H1 (cell line): ENCODE measurements around the gene NDUFA3. TPM values are rescaled to one million over a fixed set of nuclear protein-coding genes. Genes with fewer than 3 reads are reported as not detected.

Source experiments
- CTCF ChIA-PET: fragments of 300-600 bp; sonication (Branson Sonifier 250); formaldehyde crosslinking; loops from one replicate; lab custom pipeline; 2021; ENCODE audit not compliant: partially characterized antibody; lab: Charles Lee
- POLR2A ChIA-PET: fragments of 300-600 bp; sonication (Branson Sonifier 250); formaldehyde crosslinking; loops from one replicate; lab custom pipeline; 2021; ENCODE audit warnings: inconsistent platforms; ENCODE audit not compliant: partially characterized antibody; lab: Charles Lee
- DNase-seq, 2 experiments: peaks; one replicate each; pipeline versions ENCODE4 v3.0.0 to v3.0.0-alpha.2; 2010 to 2022; ENCODE audit warnings: low spot score in 2 of 2, low read depth in 1 of 2, mixed read lengths in 1 of 2
- FAIRE-seq: peaks from 2 replicates; lab custom pipeline; 2011; peaks lifted over from hg19 to GRCh38; lab: Jason Lieb, UNC
- H2AFZ ChIP-seq: 2 replicates; pipeline ENCODE4 v1.8.1; 2012; ENCODE audit warnings: low read length, inconsistent platforms
- H2AK5ac ChIP-seq: 2 replicates; pipeline ENCODE4 v1.6.1; 2013; ENCODE audit warnings: low read depth, low read length
- H2BK120ac ChIP-seq: replicated peaks from 2 replicates; pipeline ENCODE3; 2013; ENCODE audit warnings: low read depth, low read length, inconsistent platforms
- H2BK12ac ChIP-seq: 2 replicates; pipeline ENCODE4 v1.6.1; 2013; ENCODE audit warnings: low read depth, low read length
- H2BK15ac ChIP-seq: 2 replicates; pipeline ENCODE4 v1.6.1; 2013; ENCODE audit warnings: low read length
- H2BK20ac ChIP-seq: 2 replicates; pipeline ENCODE4 v1.6.1; 2013; ENCODE audit warnings: low read length
- H2BK5ac ChIP-seq: 2 replicates; pipeline ENCODE4 v1.6.1; 2013; ENCODE audit warnings: low read depth, low read length
- H3K14ac ChIP-seq: 2 replicates; pipeline ENCODE4 v1.6.1; 2013; ENCODE audit warnings: inconsistent platforms; ENCODE audit not compliant: insufficient read length
- H3K18ac ChIP-seq: 2 replicates; pipeline ENCODE4 v1.6.1; 2013; ENCODE audit warnings: low read length; ENCODE audit errors: extremely low read depth
- H3K23ac ChIP-seq: 2 replicates; pipeline ENCODE4 v1.6.1; 2013; ENCODE audit warnings: inconsistent platforms; ENCODE audit not compliant: insufficient read length
- H3K23me2 ChIP-seq: 2 replicates; pipeline ENCODE4 v1.6.1; 2013; ENCODE audit warnings: low read depth, low read length
- H3K27ac ChIP-seq: 2 replicates; pipeline ENCODE4 v1.6.1; 2011; ENCODE audit warnings: low read depth, low read length, inconsistent platforms
- H3K27me3 ChIP-seq, 4 experiments: replicated peaks in 1 of 4; 1 replicate in 1 of 4; 2 replicates in 3 of 4; pipeline versions ENCODE4 v1.6.1 to v1.8.1; 2011 to 2013; ENCODE audit warnings: low read length in 3 of 4, mild to moderate bottlenecking in 3 of 4, inconsistent platforms in 2 of 4, mixed read lengths in 2 of 4, moderate library complexity in 1 of 4; ENCODE audit not compliant: control insufficient read depth in 3 of 4, insufficient read depth in 3 of 4; ENCODE audit errors: extremely low read depth in 1 of 4
- H3K36me3 ChIP-seq, 4 experiments: 2 replicates each; pipeline versions ENCODE4 v1.6.1 to v1.8.1; 2011 to 2013; ENCODE audit warnings: mild to moderate bottlenecking in 4 of 4, low read length in 3 of 4, moderate library complexity in 2 of 4, control low read depth in 1 of 4, inconsistent platforms in 1 of 4; ENCODE audit not compliant: insufficient read depth in 4 of 4, control insufficient read depth in 2 of 4
- H3K4ac ChIP-seq: replicated peaks from 2 replicates; pipeline ENCODE3; 2013; ENCODE audit warnings: low read length, low read depth, mixed read lengths, inconsistent platforms; ENCODE audit not compliant: insufficient read length
- H3K4me1 ChIP-seq, 4 experiments: replicated peaks in 1 of 4; 1 replicate in 1 of 4; 2 replicates in 3 of 4; pipeline versions ENCODE4 v1.6.1 to v1.8.1; 2011 to 2013; ENCODE audit warnings: low read length in 3 of 4, inconsistent platforms in 2 of 4, mixed read lengths in 1 of 4; ENCODE audit not compliant: insufficient read depth in 4 of 4, control insufficient read depth in 3 of 4
- H3K4me2 ChIP-seq, 2 experiments: 2 replicates each; pipeline versions ENCODE4 v1.6.1 to v1.8.1; 2011 to 2013; ENCODE audit warnings: low read depth in 2 of 2, low read length in 2 of 2, control low read depth in 1 of 2, inconsistent platforms in 1 of 2, mild to moderate bottlenecking in 1 of 2; ENCODE audit not compliant: insufficient read depth in 1 of 2
- H3K4me3 ChIP-seq, 4 experiments: fragments of 200-600, 300-600 bp in 1 of 4; sonication (generic), shearing (Covaris generic), sonication (Bioruptor Twin) in 1 of 4; 2 replicates each; pipeline versions ENCODE4 v1.5.1 to v1.8.1; 2011 to 2016; ENCODE audit warnings: low read length in 4 of 4, low read depth in 3 of 4, control low read depth in 2 of 4, inconsistent platforms in 2 of 4, mild to moderate bottlenecking in 2 of 4, mixed read lengths in 1 of 4, moderate library complexity in 1 of 4; ENCODE audit not compliant: insufficient read depth in 2 of 4; ENCODE audit errors: extremely low read depth in 1 of 4
- H3K56ac ChIP-seq: replicated peaks from 2 replicates; pipeline ENCODE3; 2013; ENCODE audit warnings: low read depth, mild to moderate bottlenecking, mixed read lengths, low read length, inconsistent platforms; ENCODE audit not compliant: insufficient read length
- H3K79me1 ChIP-seq: 2 replicates; pipeline ENCODE4 v1.6.1; 2013; ENCODE audit warnings: low read depth, low read length, control low read depth
- H3K79me2 ChIP-seq, 2 experiments: 2 replicates each; pipeline versions ENCODE4 v1.6.1 to v1.8.1; 2012 to 2013; ENCODE audit warnings: low read length in 2 of 2, mild to moderate bottlenecking in 2 of 2, inconsistent platforms in 1 of 2; ENCODE audit not compliant: insufficient read depth in 2 of 2, control insufficient read depth in 1 of 2
- H3K9ac ChIP-seq, 4 experiments: replicated peaks in 1 of 4; 1 replicate in 1 of 4; 2 replicates in 3 of 4; pipeline versions ENCODE4 v1.6.1 to v1.8.1; 2011 to 2013; ENCODE audit warnings: low read depth in 3 of 4, low read length in 3 of 4, control low read depth in 2 of 4, mild to moderate bottlenecking in 2 of 4, moderate library complexity in 2 of 4, inconsistent platforms in 1 of 4; ENCODE audit errors: extremely low read depth in 1 of 4
- H3K9me3 ChIP-seq, 2 experiments: 2 replicates each; pipeline versions ENCODE4 v1.6.1 to v1.8.1; 2012 to 2013; ENCODE audit warnings: mild to moderate bottlenecking in 2 of 2, moderate library complexity in 2 of 2, control low read depth in 1 of 2, inconsistent platforms in 1 of 2, low read depth in 1 of 2, low read length in 1 of 2, mixed read lengths in 1 of 2; ENCODE audit not compliant: insufficient read depth in 2 of 2
- H4K20me1 ChIP-seq, 2 experiments: replicated peaks in 1 of 2; 2 replicates each; pipeline versions ENCODE3 to v1.8.1; 2011 to 2013; ENCODE audit warnings: inconsistent platforms in 2 of 2, low read length in 2 of 2, mild to moderate bottlenecking in 1 of 2; ENCODE audit not compliant: insufficient read depth in 2 of 2, control insufficient read depth in 1 of 2
- H4K5ac ChIP-seq: 2 replicates; pipeline ENCODE4 v1.6.1; 2013; ENCODE audit warnings: low read length, low read depth, mixed read lengths, inconsistent platforms; ENCODE audit not compliant: insufficient read length
- H4K8ac ChIP-seq: 2 replicates; pipeline ENCODE4 v1.8.0; 2013; ENCODE audit warnings: mild to moderate bottlenecking, moderate library complexity, low read length, inconsistent platforms; ENCODE audit not compliant: insufficient read depth; ENCODE audit errors: extremely low read depth
- H4K91ac ChIP-seq: replicated peaks from 2 replicates; pipeline ENCODE3; 2013; ENCODE audit warnings: low read length, mixed read lengths, inconsistent platforms; ENCODE audit not compliant: insufficient read length
- BRCA1 ChIP-seq: IDR thresholded peaks from 2 replicates; pipeline ENCODE4 v1.6.1; 2012; ENCODE audit warnings: low read depth, low read length, improper control_type of control experiment
- WGBS, 2 experiments: shearing (Covaris generic) in 1 of 2; methylation state at CpG; one replicate each; pipeline versions ENCODE4 v1.1.6 to v1.1.7; 2013 to 2015; ENCODE audit warnings: low lambda C conversion rate in 2 of 2, mixed read lengths in 2 of 2, inconsistent platforms in 1 of 2, low coverage in 1 of 2, missing lambda C conversion rate in 1 of 2; ENCODE audit not compliant: insufficient replicate concordance in 2 of 2, insufficient coverage in 1 of 2, insufficient read length in 1 of 2; ENCODE audit errors: extremely low coverage in 1 of 2, missing lambda C conversion rate in 1 of 2; 5-methylcytosine and 5-hydroxymethylcytosine counted together
- polyA plus RNA-seq, 7 experiments: library from polyadenylated mRNA; depleted of rRNA in 3 of 7; stranded (reverse) in 5 of 7; unstranded in 2 of 7; fragments of >200 nt in 5 of 7; fragments of 200-250 nt in 2 of 7; gene quantifications; 1 replicate in 5 of 7; 2 replicates in 1 of 7; 4 replicates in 1 of 7; pipeline versions ENCODE4 v1.2.1 to v1.2.3, GENCODE V29; 2011 to 2013; ENCODE audit warnings: missing spikeins in 2 of 7, mixed read lengths in 2 of 7
- total RNA-seq: library from RNA; stranded (reverse); fragmentation: NEBNext Ultra II Directional; extraction: Animal tissue kit (Norgen Biotek cat#: 25700); gene quantifications from 2 replicates; pipeline ENCODE4 v1.2.1, GENCODE V29; 2021

NDUFA3 gene
- total and polyA plus RNA-seq, 2 of the 8 experiments (the other 6 are each of a cell fraction or from before 2014, with no cell fraction given) = 175 to 208 TPM

- Histone ChIP-seq H2BK120ac (no peak overlapping the region), H3K4me1 (no peaks in the 10 kb centered on the region), H3K23me2 (no peaks in the 10 kb centered on the region), H4K20me1 (peaks cover 0 to 10% of the 10 kb centered on the region in 2 experiments), H2BK12ac (no peak overlapping the region), H2BK15ac (no peak overlapping the region), H3K4me2 (no peak overlapping the region), H3K14ac (no peak overlapping the region), H3K4me3 (no peak overlapping the region), H3K9ac (no peak overlapping the region), H3K9me3 (no peaks in the 10 kb centered on the region), H3K79me1 (peaks cover 3% of the 10 kb centered on the region; the same call in 1 of the 2 replicates), H3K56ac (no peak overlapping the region), H3K4ac (no peak overlapping the region), H3K36me3 (peaks cover 22 to 75% (median 50%) of the 10 kb centered on the region in 4 experiments), H3K27me3 (no peaks in the 10 kb centered on the region), H4K5ac (no peak overlapping the region), H2BK20ac (no peak overlapping the region), H3K79me2 (no peaks in the 10 kb centered on the region), H3K18ac (no peak overlapping the region), H4K91ac (no peak overlapping the region), H4K8ac (no peak overlapping the region), H2AFZ (no peak overlapping the region), H3K23ac (no peak overlapping the region), H2AK5ac (no peak overlapping the region), H3K27ac (no peak overlapping the region), H2BK5ac (no peak overlapping the region)
- ChIA-PET POLR2A (interaction anchor here (0.6 to 5.0 kb wide), 9 partner anchors 9 to 189 kb away, joined by 3 to 40 read pairs (median 4); partner anchors contain the start of genes CNOT3, LENG1, PRPF31 and TFPT), CTCF (no interaction called here)
- no peak for DNase-seq
- no peak for TF ChIP-seq BRCA1
- FAIRE-seq = no peak
- WGBS, 2 experiments = 99% methylated on average over 14 of the region's 19 CpGs; no CpG with 5 or more reads in 1 of the 2 experiments
Measured at GRCh38 chr19:54124393-54124792, 21.7 kb downstream of the NDUFA3 start.
